Liver (tissue), 9 donors: ENCODE measurements around the gene CALU. TPM values are rescaled to one million over a fixed set of nuclear protein-coding genes. Genes with fewer than 3 reads are reported as not detected.

Experiments used
- DNase-seq: peaks from one replicate; pipeline ENCODE4 v3.0.0-alpha.2; 2017; ENCODE audit warnings: low spot score
- H3K27ac ChIP-seq, 2 donors: one replicate each; pipeline ENCODE4 v1.7.0; 2013; ENCODE audit warnings: inconsistent platforms in 2 of 2, low read length in 2 of 2, control low read depth in 1 of 2, low read depth in 1 of 2, mild to moderate bottlenecking in 1 of 2
- H3K27me3 ChIP-seq, 4 donors: one replicate each; pipeline versions ENCODE4 v1.6.1 to v1.7.0; 2013; ENCODE audit warnings: low read length in 3 of 4, inconsistent platforms in 1 of 4, mild to moderate bottlenecking in 1 of 4, moderate library complexity in 1 of 4; ENCODE audit not compliant: control insufficient read depth in 4 of 4, insufficient read depth in 4 of 4
- H3K36me3 ChIP-seq, 4 donors: one replicate each; pipeline versions ENCODE4 v1.6.1 to v1.7.0; 2013; ENCODE audit warnings: low read length in 3 of 4, mild to moderate bottlenecking in 3 of 4, low read depth in 1 of 4, moderate library complexity in 1 of 4; ENCODE audit not compliant: control insufficient read depth in 4 of 4, insufficient read depth in 3 of 4
- H3K4me1 ChIP-seq, 4 donors: one replicate each; pipeline versions ENCODE4 v1.6.1 to v1.7.0; 2013; ENCODE audit warnings: low read length in 3 of 4, mild to moderate bottlenecking in 3 of 4, moderate library complexity in 1 of 4; ENCODE audit not compliant: control insufficient read depth in 4 of 4, insufficient read depth in 4 of 4
- H3K4me3 ChIP-seq, 3 donors: one replicate each; pipeline versions ENCODE4 v1.6.1 to v1.7.0; 2013; ENCODE audit warnings: low read length in 3 of 3, control low read depth in 1 of 3, low read depth in 1 of 3, mild to moderate bottlenecking in 1 of 3
- H3K9ac ChIP-seq, 2 donors: one replicate each; pipeline ENCODE4 v1.7.0; 2013; ENCODE audit warnings: low read length in 2 of 2, mild to moderate bottlenecking in 2 of 2, moderate library complexity in 2 of 2, control low read depth in 1 of 2, low read depth in 1 of 2
- H3K9me3 ChIP-seq, 4 donors: one replicate each; pipeline versions ENCODE4 v1.6.1 to v1.7.0; 2013; ENCODE audit warnings: low read length in 3 of 4; ENCODE audit not compliant: control insufficient read depth in 4 of 4
- ATF3 ChIP-seq: IDR thresholded peaks from 2 replicates; pipeline ENCODE4 v1.6.1; 2016; ENCODE audit warnings: antibody characterized with exemption
- CTCF ChIP-seq: fragments of 150-350 bp; IDR thresholded peaks from 2 replicates; pipeline ENCODE4 v1.5.1; 2017; ENCODE audit warnings: improper control_type of control experiment, low read depth, low read length; ENCODE audit not compliant: missing input control
- EGR1 ChIP-seq, 2 donors: IDR thresholded peaks; 2 replicates each; pipeline ENCODE4 v1.6.1; 2016 to 2018; ENCODE audit warnings: antibody characterized with exemption in 2 of 2, low read depth in 2 of 2
- FOXA1 ChIP-seq: IDR thresholded peaks from 2 replicates; pipeline ENCODE4 v1.6.1; 2016; ENCODE audit warnings: antibody characterized with exemption
- FOXA2 ChIP-seq: IDR thresholded peaks from 2 replicates; pipeline ENCODE4 v1.6.1; 2016; ENCODE audit warnings: antibody characterized with exemption
- GABPA ChIP-seq, 2 donors: IDR thresholded peaks in 1 of 2; conservative IDR thresholded peaks in 1 of 2; 2 replicates each; pipeline ENCODE4 v1.6.1; 2016; ENCODE audit warnings: antibody characterized with exemption in 2 of 2, mild to moderate bottlenecking in 1 of 2, moderate library complexity in 1 of 2
- HNF4A ChIP-seq, 2 donors: conservative IDR thresholded peaks; 2 replicates each; pipeline ENCODE4 v1.6.1; 2016; ENCODE audit warnings: antibody characterized with exemption in 2 of 2, mild to moderate bottlenecking in 2 of 2
- HNF4G ChIP-seq: IDR thresholded peaks from 2 replicates; pipeline ENCODE4 v1.6.1; 2016; ENCODE audit warnings: antibody characterized with exemption
- JUND ChIP-seq, 2 donors: IDR thresholded peaks; 2 replicates each; pipeline ENCODE4 v1.6.1; 2016; ENCODE audit warnings: antibody characterized with exemption in 2 of 2
- MAX ChIP-seq: IDR thresholded peaks from 2 replicates; pipeline ENCODE4 v1.6.1; 2016; ENCODE audit warnings: antibody characterized with exemption
- NR2F2 ChIP-seq: IDR thresholded peaks from 2 replicates; pipeline ENCODE4 v1.6.1; 2016; ENCODE audit warnings: antibody characterized with exemption
- RAD21 ChIP-seq, 2 donors: IDR thresholded peaks; 2 replicates each; pipeline ENCODE4 v1.6.1; 2016; ENCODE audit warnings: antibody characterized with exemption in 2 of 2, mild to moderate bottlenecking in 2 of 2
- REST ChIP-seq: IDR thresholded peaks from 2 replicates; pipeline ENCODE4 v1.6.1; 2016; ENCODE audit warnings: antibody characterized with exemption, mild to moderate bottlenecking
- RXRA ChIP-seq, 2 donors: IDR thresholded peaks; 2 replicates each; pipeline ENCODE4 v1.6.1; 2017 to 2018; ENCODE audit warnings: antibody characterized with exemption in 2 of 2, mild to moderate bottlenecking in 1 of 2
- SP1 ChIP-seq: IDR thresholded peaks from 2 replicates; pipeline ENCODE4 v1.6.1; 2018; ENCODE audit warnings: antibody characterized with exemption, mild to moderate bottlenecking
- TAF1 ChIP-seq: conservative IDR thresholded peaks from 2 replicates; pipeline ENCODE4 v1.6.1; 2016; ENCODE audit warnings: antibody characterized with exemption, mild to moderate bottlenecking
- YY1 ChIP-seq: IDR thresholded peaks from 2 replicates; pipeline ENCODE4 v1.6.1; 2016; ENCODE audit warnings: antibody characterized with exemption, mild to moderate bottlenecking
- ZBTB33 ChIP-seq: IDR thresholded peaks from 2 replicates; pipeline ENCODE4 v1.6.1; 2016; ENCODE audit warnings: antibody characterized with exemption
- WGBS: extraction: QIAGEN DNeasy Blood & Tissue Kit; methylation state at CpG from one replicate; pipeline ENCODE4 v1.1.7; 2013; 5-methylcytosine and 5-hydroxymethylcytosine counted together
- polyA plus RNA-seq, 2 donors: library from polyadenylated mRNA; stranded (reverse) in 1 of 2; unstranded in 1 of 2; fragments of 200-250 nt in 1 of 2; fragments of >200 nt in 1 of 2; fragmentation: Nextera tagmentation in 1 of 2; extraction: Ambion mirVana in 1 of 2; gene quantifications; one replicate each; pipeline versions ENCODE4 v1.2.1 to v1.2.3, GENCODE V29; 2013 to 2015
- total RNA-seq, 2 donors: library from RNA; depleted of rRNA; stranded (reverse); fragments of >200 nt; gene quantifications; one replicate each; pipeline ENCODE4 v1.2.3, GENCODE V29; 2014
- donor health status: healthy.
- donor health status: healthy.
- donor health status: healthy.
- donor health status: healthy.
- donor health status: healthy.

Gene CALU
- total and polyA plus RNA-seq, 4 donors = 37.1 to 57.9 (median 42.5) TPM

GRCh38 chr7:128733278-128733645 lies 5.9 kb upstream of the CALU start:
- H3K9ac ChIP-seq = no peak overlapping the region
- H3K27ac ChIP-seq = no peak overlapping the region
- H3K9me3 ChIP-seq = no peaks in the 10 kb centered on the region
- H3K4me3 ChIP-seq = no peak overlapping the region
- H3K4me1 ChIP-seq = no peaks in the 10 kb centered on the region
- no peaks in the 10 kb centered on the region for H3K36me3 ChIP-seq
- H3K27me3 ChIP-seq = no peaks in the 10 kb centered on the region
- no peak for DNase-seq
- WGBS = 79% methylated on average over 2 of the region's 2 CpGs
- TF ChIP-seq REST = no peak
- no peak for TF ChIP-seq HNF4G
- no peak for TF ChIP-seq YY1
- TF ChIP-seq RAD21 (IDR thresholded peaks at IDR 0.05) = no peak
- no peak for TF ChIP-seq RXRA (IDR thresholded peaks at IDR 0.05)
- no peak for TF ChIP-seq NR2F2
- TF ChIP-seq CTCF = no peak

GRCh38 chr7:128734890-128735289 lies 4.3 kb upstream of the CALU start:
- Histone ChIP-seq H3K4me3 (no peak overlapping the region), H3K27ac (no peak overlapping the region), H3K27me3 (no peaks in the 10 kb centered on the region), H3K9ac (no peak overlapping the region), H3K36me3 (no peaks in the 10 kb centered on the region), H3K9me3 (no peaks in the 10 kb centered on the region), H3K4me1 (peaks cover 0 to 5% (median 1%) of the 10 kb centered on the region in 4 donors)
- DNase-seq = no peak
- TF ChIP-seq JUND (IDR thresholded peaks at IDR 0.05) = no peak
- no peak for TF ChIP-seq NR2F2
- TF ChIP-seq TAF1 = no peak
- no peak for TF ChIP-seq RAD21 (IDR thresholded peaks at IDR 0.05)
- TF ChIP-seq ATF3 = no peak
- TF ChIP-seq ZBTB33 = no peak
- TF ChIP-seq EGR1 (IDR thresholded peaks at IDR 0.05; ENCODE audit: low read depth in 2 of 2) = no peak
- TF ChIP-seq HNF4A (conservative IDR thresholded peaks at IDR 0.05) = no peak
- TF ChIP-seq REST = no peak
- TF ChIP-seq CTCF = no peak
- TF ChIP-seq SP1 = no peak
- no peak for TF ChIP-seq YY1
- no peak for TF ChIP-seq HNF4G
- no peak for TF ChIP-seq GABPA (IDR thresholded peaks at IDR 0.05 in 1 of 2, conservative IDR thresholded peaks at IDR 0.05 in 1 of 2)
- TF ChIP-seq MAX = no peak
- TF ChIP-seq FOXA2 = no peak
- no peak for TF ChIP-seq FOXA1
- no peak for TF ChIP-seq RXRA (IDR thresholded peaks at IDR 0.05)
- 88% methylated on average over 1 of the region's 1 CpG for WGBS
